Astrocyte of the spinal cord (primary cell): ENCODE results near the gene LSM7.

Experiments used
- DNase-seq: peaks from one replicate; pipeline ENCODE4 v3.0.0; 2011; ENCODE audit warnings: low read depth, low spot score
- H3K4me3 ChIP-seq: 2 replicates; pipeline ENCODE4 v1.5.1; 2011; ENCODE audit warnings: low read depth, mild to moderate bottlenecking, low read length, moderate library complexity
- in situ Hi-C: cut with HindIII; loops from 2 replicates; pipeline ENCODE4 v1.10.0; 2017; ENCODE audit warnings: low sequenced_read_pairs
- TF ChIP-seq, protein P1 (sequence below): IDR thresholded peaks from 2 replicates; pipeline ENCODE4 v1.5.1; 2012; ENCODE audit warnings: low read depth, mild to moderate bottlenecking, low read length, inconsistent platforms

Gene LSM7

DNA sequence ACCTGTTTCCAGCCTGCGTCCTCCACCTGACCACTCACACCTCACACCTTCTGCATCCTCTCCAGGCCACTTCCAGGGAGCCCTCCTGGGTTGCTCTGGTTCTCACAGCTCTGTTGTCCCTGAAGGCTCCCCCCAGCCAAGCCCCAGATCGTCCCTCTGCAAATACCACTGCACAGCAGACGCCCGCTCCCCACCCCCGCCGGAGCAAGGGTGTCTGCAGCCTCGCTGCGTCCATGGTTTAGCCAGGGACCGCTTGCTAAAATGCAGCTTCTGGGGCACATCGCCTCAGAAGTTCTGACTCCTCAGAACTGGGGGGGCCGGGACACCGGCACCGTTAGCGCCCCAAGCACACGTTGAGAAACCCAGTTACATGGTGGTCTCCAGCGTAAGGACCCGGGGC, 21.4 kb downstream of the LSM7 start:
- TF ChIP-seq, protein P1, sequence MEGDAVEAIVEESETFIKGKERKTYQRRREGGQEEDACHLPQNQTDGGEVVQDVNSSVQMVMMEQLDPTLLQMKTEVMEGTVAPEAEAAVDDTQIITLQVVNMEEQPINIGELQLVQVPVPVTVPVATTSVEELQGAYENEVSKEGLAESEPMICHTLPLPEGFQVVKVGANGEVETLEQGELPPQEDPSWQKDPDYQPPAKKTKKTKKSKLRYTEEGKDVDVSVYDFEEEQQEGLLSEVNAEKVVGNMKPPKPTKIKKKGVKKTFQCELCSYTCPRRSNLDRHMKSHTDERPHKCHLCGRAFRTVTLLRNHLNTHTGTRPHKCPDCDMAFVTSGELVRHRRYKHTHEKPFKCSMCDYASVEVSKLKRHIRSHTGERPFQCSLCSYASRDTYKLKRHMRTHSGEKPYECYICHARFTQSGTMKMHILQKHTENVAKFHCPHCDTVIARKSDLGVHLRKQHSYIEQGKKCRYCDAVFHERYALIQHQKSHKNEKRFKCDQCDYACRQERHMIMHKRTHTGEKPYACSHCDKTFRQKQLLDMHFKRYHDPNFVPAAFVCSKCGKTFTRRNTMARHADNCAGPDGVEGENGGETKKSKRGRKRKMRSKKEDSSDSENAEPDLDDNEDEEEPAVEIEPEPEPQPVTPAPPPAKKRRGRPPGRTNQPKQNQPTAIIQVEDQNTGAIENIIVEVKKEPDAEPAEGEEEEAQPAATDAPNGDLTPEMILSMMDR, result no peak
- in situ Hi-C loops, result no loop called here
- no peak overlapping the region for H3K4me3 ChIP-seq
- DNase-seq, result no peak

DNA sequence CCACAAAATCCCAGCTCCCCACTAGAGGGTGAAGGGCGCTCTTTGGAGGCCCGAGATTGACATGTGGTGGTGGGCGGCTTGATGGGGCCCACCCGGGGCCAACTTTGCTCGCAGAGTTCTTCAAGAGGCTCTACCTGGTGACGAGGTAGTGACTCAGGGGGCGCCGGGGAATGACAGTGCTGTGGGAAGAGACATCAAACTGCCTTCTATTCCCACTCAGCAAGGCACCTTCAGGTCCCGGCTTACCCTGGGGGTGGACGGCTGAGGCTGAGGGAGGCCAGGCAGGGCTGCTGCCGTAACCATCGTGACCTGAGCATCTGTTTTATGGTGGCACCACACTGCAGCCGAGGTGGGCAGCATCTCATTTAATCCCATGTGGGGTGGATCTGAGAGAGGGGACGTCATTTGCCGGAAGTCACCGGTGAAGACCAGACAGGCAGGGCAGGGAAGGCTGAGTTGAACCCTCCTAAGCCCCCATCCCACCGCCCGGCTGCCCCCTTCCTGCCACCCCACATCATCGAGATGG, 22.0 kb downstream of the LSM7 start:
- DNase-seq, result no peak
- TF ChIP-seq, protein P1, result no peak
- in situ Hi-C loops, result no loop called here
- H3K4me3 ChIP-seq, result no peak overlapping the region

DNA sequence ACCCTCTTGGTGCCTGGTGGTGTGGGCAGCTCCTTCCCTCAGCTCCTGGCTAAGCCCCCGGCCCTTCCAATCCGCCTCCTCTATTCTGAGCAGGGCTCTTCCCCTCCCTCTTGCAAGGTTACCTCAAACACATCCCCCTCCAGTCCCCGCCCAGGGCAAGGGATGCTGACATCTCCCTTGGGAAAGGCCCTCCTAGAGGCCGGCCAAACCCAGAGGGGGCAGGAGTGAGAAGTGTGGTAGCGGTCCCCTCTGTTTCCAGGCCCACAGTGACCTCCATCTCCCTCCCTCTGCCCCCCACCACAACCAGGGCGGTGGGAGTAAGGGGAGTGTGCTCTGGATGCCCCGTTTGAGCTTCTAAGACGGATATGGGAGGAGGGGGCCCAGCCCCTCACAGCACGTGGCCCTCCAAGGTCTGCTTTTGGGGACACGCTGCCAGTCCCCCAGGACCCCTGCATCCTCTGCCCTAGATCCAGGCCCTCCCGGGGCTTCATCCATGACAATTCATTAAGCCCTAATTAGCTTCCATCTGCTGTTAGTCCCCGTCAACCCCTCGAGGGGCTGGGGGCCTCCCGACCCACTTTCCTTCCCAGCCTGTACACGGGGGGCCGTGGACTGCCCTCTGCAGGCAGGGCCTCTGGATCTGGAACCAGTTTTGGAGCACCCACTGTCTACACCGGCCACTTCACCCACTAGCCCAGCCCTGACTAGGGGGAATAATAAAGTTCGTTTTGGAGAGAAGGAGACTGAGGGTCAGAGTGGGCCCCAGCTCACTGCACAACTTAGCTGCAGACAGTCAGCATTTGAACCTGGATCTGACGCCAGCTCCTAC, 22.7 kb downstream of the LSM7 start:
- in situ Hi-C loops, result no loop called here
- DNase-seq, result no peak
- TF ChIP-seq, protein P1, result no peak
- no peak overlapping the region for H3K4me3 ChIP-seq

DNA sequence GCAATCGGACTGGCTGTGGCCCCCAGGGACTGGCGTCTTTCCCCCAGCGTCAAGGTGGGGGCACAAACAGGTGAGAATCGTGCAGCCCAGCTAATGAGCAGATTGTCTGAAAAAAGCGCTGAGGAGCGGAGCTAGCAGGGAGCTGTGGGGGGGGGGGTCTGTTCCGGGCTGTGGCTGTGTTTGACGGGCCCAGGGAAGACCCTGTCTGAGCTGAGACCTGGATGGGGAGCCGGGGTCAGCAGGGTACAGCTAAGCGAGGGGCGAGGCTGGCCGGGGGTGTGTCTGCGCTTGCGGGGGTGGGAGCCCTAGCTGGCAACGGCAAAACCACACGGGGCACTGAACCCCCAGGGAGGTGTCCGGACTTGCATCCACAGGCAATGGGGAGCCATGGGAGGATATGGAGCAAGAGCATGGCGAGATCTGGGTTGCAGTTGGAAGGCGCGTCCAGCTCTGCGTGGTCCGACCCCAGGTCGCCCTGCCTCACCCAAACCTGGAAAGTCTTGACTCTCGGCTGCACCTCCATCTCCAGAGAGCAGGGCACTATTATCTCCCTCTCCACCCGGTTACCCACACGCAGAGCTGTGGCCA, 25.1 kb downstream of the LSM7 start:
- no peak for DNase-seq
- H3K4me3 ChIP-seq, result no peak overlapping the region
- TF ChIP-seq, protein P1, result no peak
- in situ Hi-C loops, result no loop called here

DNA sequence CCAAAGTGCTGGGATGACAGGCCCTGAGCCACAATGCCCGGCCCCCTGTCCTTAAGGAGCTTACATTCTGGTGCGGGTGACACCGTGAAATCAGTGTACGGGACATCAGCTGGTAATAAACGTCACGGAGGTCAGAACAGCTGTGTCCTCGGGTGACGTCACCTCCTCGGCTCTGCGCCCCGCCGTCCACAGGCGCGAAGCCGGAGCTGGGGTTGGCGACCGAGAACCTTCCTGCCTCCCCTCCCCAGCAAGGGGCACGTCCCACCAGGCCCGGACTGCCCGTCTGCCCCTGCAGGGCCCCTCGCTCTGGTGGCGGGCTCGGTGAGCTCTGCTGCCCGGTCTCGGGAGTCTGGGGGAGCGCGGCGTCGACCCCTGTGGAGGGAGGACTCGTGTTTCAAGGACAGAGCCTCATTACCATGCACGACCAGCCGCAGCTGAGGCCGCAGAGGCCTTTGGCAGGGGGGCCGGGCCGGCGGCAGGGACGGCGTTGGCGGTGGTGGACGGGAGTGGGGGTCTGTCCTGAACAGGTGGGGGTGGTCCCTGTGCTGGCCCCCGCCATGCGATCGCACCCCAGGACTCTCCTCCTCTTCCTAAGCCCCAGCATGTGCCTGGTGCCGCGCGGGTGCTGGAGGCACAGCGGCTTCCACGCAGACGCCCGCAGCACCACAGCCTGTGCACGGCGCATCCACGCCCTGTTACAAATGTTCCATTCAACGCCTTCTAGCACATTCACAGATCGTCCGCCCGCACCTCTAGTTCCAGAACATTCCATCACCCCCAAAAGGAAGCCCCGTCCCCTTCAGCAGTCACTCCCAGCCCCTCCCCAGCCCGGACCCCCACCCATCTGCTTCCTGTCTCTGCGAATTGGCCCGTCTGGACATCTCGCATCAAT, 25.8 kb downstream of the LSM7 start:
- DNase-seq, result peak; percentile 47
- TF ChIP-seq, protein P1, result no peak
- no peak overlapping the region for H3K4me3 ChIP-seq
- in situ Hi-C loops, result no loop called here

DNA sequence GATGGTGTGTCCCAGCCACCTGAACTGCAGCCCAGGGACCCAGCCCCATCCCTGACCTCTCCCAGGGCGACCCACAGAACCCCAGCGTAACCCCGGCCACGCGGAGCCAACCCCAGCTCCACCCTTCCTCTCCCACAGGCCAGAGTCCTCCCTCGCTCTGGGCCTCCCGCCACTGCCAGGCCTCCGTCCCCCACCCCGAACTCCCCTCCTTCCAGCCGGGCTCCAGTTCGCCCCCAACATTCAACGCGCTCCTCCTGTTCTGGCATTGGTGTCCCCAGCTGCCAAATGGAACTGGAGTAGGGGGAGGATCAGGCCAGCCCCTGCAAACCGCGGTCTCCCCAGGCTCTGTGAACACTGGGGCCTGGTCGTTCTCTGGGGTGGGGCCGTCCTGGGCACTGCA, 27.9 kb downstream of the LSM7 start:
- in situ Hi-C loops, result no loop called here
- DNase-seq, result no peak

More for the DNA sequence above, 27.9 kb downstream of the LSM7 start:
- TF ChIP-seq, protein P1, result no peak
- no peak overlapping the region for H3K4me3 ChIP-seq
